GM06990 (cell line): ENCODE results near the gene KLK2.
A peak's percentile ranks its signal among the peaks of the same experiment; 100 is the strongest.
"Not testable (repeated sequence)": the region's sequence is repeated elsewhere in the genome, so short reads cannot be mapped to it uniquely, and the experiment has no call there.

Experiments used
- DNase-seq: peaks from one replicate; pipeline ENCODE4 v3.0.0-alpha.2; 2011; ENCODE audit not compliant: insufficient read length; ENCODE audit errors: extremely low read depth
- H3K27me3 ChIP-seq: replicated peaks from 2 replicates; pipeline ENCODE4 v1.6.0; 2011; ENCODE audit warnings: low read length; ENCODE audit not compliant: control insufficient read depth, insufficient read depth
- H3K36me3 ChIP-seq: 2 replicates; pipeline ENCODE4 v1.5.1; 2011; ENCODE audit warnings: low read length; ENCODE audit not compliant: control insufficient read depth, insufficient read depth
- H3K4me3 ChIP-seq: replicated peaks from 2 replicates; pipeline ENCODE4 v1.5.1; 2011; ENCODE audit warnings: low read depth, mild to moderate bottlenecking, control low read depth, low read length
- CTCF ChIP-seq: IDR thresholded peaks from 2 replicates; pipeline ENCODE4 v1.5.1; 2011; ENCODE audit warnings: low read length, control low read depth, mild to moderate bottlenecking, inconsistent platforms; ENCODE audit not compliant: insufficient read depth, poor library complexity, severe bottlenecking

KLK2 gene

DNA sequence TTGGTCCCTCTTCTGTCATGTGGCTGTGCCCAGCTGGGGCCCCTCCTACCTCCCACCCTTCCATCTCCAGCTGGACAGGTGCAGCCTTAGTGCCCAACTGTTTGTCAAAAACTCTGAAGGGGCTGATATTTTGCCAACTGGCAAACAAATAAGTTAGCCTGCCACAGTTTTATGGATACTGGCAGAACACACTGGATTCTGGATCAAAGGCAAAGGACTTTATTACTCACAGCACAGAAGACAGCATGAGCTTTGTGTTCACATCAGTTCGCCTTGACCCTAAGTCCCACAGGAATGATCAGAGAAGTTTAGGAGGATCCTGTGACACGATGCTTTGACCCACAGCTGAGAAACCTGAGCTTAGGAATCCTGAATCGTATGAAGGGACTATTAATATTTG is 16.4 kb downstream of the KLK2 start:
- no peaks in the 10 kb centered on the region for H3K27me3 ChIP-seq
- DNase-seq: no peak
- TF ChIP-seq CTCF: no peak
- no peak overlapping the region for H3K4me3 ChIP-seq
- no peaks in the 10 kb centered on the region for H3K36me3 ChIP-seq

DNA sequence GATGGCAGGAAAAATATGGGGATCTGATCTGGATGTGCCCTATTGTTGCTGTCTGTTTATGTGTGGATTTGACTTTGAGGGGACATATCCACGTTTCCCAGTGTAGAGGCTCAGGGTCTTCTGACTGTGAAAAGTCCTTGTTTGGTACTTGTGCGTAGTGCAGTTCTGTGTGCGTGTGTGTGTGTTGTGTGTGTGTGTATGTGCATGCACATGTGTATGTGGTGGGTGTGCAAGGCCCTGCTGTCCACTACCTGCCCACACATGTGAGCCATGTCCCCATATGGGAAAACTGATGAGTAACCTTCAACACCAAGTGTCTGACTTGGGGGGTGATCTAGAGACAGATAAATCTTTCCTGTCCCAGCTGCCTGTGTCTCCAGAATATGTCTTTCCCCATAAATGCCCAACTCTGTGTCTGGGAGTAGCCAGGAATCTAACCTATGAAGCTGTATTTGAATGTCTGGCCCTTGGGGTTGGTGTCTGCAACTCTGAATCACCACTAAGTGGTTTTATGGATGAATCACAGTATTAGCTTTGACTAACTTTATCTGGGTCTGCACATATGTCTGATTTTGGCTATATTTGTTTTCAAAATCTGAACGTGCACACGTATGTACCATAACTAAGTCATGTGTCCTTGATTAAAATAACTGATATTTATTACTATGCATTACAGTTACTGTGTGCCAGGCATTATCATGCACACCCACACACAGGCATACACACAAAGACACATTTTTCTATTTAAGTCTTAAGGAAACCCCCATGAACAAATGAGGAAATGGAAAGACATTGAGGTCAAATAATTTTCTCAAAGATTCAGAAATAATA is 17.4 kb downstream of the KLK2 start:
- H3K36me3 ChIP-seq: no peaks in the 10 kb centered on the region
- no peaks in the 10 kb centered on the region for H3K27me3 ChIP-seq
- peak; percentile 41 for DNase-seq
- no peak for TF ChIP-seq CTCF
- H3K4me3 ChIP-seq: no peak overlapping the region

GRCh38 chr19:50891253-50891625 is 18.0 kb downstream of the KLK2 start:
- no peak for TF ChIP-seq CTCF
- Histone ChIP-seq H3K36me3 (no peaks in the 10 kb centered on the region), H3K27me3 (no peaks in the 10 kb centered on the region), H3K4me3 (no peak overlapping the region)
- no peak for DNase-seq

- H3K4me3 ChIP-seq: no peak overlapping the region
- no peaks in the 10 kb centered on the region for H3K27me3 ChIP-seq
- peak; percentile 20 for TF ChIP-seq CTCF
- DNase-seq: no peak
- no peaks in the 10 kb centered on the region for H3K36me3 ChIP-seq
These were observed 20.0 kb downstream of the KLK2 start for GRCh38 chr19:50893047-50893736.

DNA sequence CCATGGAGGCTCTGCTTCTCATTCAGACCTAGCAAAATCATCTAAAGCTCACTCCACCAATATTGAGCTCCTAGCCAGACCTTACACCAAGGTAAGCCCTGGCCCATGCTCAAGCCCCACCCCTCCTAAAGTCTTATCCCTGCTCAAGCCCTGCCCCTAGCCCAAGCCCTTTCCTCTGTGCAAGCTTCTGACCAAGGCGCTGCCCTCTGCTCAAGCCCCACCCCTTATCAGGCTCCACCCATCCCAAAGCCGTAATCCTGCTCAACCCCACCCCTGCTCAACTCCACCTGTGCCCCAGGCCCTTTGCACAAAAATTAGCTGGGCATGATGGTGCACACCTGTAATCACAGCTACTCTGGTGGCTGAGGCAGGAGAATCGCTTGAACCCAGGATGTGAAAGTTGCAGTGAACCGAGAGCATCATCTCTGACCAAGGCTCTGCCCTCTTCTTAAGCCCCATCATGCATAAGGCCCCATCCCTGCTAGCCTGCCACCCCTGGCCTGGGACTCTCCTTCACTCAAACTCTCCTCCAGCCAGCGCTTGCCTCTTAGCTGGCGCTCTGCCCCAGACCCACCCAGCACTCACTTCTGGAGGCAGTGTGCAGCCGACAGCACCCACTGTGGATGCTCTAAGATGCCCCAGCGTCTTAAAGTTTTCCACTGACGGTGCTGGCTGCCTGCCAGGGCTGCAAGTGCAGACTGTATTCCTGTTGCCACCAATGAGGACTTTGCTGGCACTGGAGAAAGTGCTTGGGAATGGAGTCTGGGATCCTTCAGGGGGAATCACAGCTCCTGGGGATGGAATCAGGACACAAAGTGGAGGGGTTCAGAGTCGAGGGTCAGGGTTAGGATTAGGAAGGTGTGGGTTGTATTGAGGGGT is 21.5 kb downstream of the KLK2 start:
- H3K36me3 ChIP-seq: no peaks in the 10 kb centered on the region
- DNase-seq: peak; percentile 30

DNA sequence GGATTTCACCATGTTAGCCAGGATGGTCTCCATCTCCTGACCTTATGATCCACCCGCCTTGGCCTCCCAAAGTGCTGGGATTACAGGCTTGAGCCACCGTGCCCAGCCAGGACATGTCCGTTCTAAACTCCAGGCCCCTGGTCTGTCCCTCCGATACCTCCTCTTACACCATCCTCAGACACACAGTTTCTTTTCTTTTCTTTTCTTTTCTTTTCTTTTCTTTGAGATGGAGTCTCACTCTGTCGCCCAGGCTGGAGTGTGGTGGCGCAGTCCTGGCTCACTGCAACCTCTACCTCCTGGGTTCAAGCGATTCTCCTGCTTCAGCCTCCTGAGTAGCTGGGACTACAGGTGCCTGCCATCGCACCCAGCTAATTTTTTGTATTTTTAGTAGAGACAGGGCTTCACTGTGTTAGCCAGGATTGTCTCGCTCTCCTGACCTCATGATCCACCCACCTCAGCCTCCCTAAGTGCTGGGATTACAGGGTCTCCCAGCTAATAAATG is 22.9 kb downstream of the KLK2 start:
- not testable (repeated sequence) for DNase-seq, H3K36me3 ChIP-seq

More for the DNA sequence above, 21.5 kb downstream of the KLK2 start:
- Histone ChIP-seq H3K4me3 (no peak overlapping the region), H3K27me3 (no peaks in the 10 kb centered on the region)
- no peak for TF ChIP-seq CTCF

More for the DNA sequence above, 22.9 kb downstream of the KLK2 start:
- not testable (repeated sequence) for H3K27me3 ChIP-seq, H3K4me3 ChIP-seq
